ENCODE data around the gene SH2B3. TPM values are rescaled to one million over a fixed set of nuclear protein-coding genes. Genes with fewer than 3 reads are reported as not detected.
A peak's percentile ranks its signal among the peaks of the same experiment; 100 is the strongest.

SH2B3 gene
- total and polyA plus RNA-seq, 2 of the 13 experiments (the other 11 are each of a cell fraction or from before 2014, with no cell fraction given) = 6.8 to 6.9 TPM

- TF ChIP-seq, protein P1, sequence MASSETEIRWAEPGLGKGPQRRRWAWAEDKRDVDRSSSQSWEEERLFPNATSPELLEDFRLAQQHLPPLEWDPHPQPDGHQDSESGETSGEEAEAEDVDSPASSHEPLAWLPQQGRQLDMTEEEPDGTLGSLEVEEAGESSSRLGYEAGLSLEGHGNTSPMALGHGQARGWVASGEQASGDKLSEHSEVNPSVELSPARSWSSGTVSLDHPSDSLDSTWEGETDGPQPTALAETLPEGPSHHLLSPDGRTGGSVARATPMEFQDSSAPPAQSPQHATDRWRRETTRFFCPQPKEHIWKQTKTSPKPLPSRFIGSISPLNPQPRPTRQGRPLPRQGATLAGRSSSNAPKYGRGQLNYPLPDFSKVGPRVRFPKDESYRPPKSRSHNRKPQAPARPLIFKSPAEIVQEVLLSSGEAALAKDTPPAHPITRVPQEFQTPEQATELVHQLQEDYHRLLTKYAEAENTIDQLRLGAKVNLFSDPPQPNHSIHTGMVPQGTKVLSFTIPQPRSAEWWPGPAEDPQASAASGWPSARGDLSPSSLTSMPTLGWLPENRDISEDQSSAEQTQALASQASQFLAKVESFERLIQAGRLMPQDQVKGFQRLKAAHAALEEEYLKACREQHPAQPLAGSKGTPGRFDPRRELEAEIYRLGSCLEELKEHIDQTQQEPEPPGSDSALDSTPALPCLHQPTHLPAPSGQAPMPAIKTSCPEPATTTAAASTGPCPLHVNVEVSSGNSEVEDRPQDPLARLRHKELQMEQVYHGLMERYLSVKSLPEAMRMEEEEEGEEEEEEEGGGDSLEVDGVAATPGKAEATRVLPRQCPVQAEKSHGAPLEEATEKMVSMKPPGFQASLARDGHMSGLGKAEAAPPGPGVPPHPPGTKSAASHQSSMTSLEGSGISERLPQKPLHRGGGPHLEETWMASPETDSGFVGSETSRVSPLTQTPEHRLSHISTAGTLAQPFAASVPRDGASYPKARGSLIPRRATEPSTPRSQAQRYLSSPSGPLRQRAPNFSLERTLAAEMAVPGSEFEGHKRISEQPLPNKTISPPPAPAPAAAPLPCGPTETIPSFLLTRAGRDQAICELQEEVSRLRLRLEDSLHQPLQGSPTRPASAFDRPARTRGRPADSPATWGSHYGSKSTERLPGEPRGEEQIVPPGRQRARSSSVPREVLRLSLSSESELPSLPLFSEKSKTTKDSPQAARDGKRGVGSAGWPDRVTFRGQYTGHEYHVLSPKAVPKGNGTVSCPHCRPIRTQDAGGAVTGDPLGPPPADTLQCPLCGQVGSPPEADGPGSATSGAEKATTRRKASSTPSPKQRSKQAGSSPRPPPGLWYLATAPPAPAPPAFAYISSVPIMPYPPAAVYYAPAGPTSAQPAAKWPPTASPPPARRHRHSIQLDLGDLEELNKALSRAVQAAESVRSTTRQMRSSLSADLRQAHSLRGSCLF (CRISPR knock-in tag; IDR thresholded peaks at IDR 0.05; ENCODE audit: borderline replicate concordance) = no peak
- TF ChIP-seq TCF7L2 (IDR thresholded peaks at IDR 0.05; ENCODE audit: low read depth, low read length) (no peak), HOXA3 (CRISPR knock-in tag; IDR thresholded peaks at IDR 0.05) (peak; percentile 90), ZFP1 (CRISPR knock-in tag; IDR thresholded peaks at IDR 0.05) (no peak), THAP9 (CRISPR knock-in tag; IDR thresholded peaks at IDR 0.05; ENCODE audit: borderline replicate concordance) (peak; percentile 72; the same call in 1 of the 2 replicates), ZBTB4 (CRISPR knock-in tag; IDR thresholded peaks at IDR 0.05; ENCODE audit: borderline replicate concordance) (no peak), ARNTL (CRISPR knock-in tag; IDR thresholded peaks at IDR 0.05) (peak; percentile 74; the same call in 1 of the 2 replicates), AGO2 (optimal IDR thresholded peaks at IDR 0.05; ENCODE audit: low read depth, low read length) (no peak)
- TF ChIP-seq, protein P2, sequence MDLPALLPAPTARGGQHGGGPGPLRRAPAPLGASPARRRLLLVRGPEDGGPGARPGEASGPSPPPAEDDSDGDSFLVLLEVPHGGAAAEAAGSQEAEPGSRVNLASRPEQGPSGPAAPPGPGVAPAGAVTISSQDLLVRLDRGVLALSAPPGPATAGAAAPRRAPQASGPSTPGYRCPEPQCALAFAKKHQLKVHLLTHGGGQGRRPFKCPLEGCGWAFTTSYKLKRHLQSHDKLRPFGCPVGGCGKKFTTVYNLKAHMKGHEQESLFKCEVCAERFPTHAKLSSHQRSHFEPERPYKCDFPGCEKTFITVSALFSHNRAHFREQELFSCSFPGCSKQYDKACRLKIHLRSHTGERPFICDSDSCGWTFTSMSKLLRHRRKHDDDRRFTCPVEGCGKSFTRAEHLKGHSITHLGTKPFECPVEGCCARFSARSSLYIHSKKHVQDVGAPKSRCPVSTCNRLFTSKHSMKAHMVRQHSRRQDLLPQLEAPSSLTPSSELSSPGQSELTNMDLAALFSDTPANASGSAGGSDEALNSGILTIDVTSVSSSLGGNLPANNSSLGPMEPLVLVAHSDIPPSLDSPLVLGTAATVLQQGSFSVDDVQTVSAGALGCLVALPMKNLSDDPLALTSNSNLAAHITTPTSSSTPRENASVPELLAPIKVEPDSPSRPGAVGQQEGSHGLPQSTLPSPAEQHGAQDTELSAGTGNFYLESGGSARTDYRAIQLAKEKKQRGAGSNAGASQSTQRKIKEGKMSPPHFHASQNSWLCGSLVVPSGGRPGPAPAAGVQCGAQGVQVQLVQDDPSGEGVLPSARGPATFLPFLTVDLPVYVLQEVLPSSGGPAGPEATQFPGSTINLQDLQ (CRISPR knock-in tag; IDR thresholded peaks at IDR 0.05) = no peak; the same call in 1 of the 2 replicates
- TF ChIP-seq, protein P3, sequence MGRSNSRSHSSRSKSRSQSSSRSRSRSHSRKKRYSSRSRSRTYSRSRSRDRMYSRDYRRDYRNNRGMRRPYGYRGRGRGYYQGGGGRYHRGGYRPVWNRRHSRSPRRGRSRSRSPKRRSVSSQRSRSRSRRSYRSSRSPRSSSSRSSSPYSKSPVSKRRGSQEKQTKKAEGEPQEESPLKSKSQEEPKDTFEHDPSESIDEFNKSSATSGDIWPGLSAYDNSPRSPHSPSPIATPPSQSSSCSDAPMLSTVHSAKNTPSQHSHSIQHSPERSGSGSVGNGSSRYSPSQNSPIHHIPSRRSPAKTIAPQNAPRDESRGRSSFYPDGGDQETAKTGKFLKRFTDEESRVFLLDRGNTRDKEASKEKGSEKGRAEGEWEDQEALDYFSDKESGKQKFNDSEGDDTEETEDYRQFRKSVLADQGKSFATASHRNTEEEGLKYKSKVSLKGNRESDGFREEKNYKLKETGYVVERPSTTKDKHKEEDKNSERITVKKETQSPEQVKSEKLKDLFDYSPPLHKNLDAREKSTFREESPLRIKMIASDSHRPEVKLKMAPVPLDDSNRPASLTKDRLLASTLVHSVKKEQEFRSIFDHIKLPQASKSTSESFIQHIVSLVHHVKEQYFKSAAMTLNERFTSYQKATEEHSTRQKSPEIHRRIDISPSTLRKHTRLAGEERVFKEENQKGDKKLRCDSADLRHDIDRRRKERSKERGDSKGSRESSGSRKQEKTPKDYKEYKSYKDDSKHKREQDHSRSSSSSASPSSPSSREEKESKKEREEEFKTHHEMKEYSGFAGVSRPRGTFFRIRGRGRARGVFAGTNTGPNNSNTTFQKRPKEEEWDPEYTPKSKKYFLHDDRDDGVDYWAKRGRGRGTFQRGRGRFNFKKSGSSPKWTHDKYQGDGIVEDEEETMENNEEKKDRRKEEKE (IDR thresholded peaks at IDR 0.05) = no peak
- TF ChIP-seq, protein P4, sequence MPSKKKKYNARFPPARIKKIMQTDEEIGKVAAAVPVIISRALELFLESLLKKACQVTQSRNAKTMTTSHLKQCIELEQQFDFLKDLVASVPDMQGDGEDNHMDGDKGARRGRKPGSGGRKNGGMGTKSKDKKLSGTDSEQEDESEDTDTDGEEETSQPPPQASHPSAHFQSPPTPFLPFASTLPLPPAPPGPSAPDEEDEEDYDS (CRISPR knock-in tag; IDR thresholded peaks at IDR 0.05) = peak; percentile 75
Measured at GRCh38 chr12:111367661-111368221, 38.0 kb upstream of the SH2B3 start (continued).

All from HepG2 (cell line).